GM19395 (cell line): ENCODE results near the gene CCDC194.

Experiments used
- ATAC-seq: cut with Tn5 transposase; IDR thresholded peaks from one replicate; pipeline ENCODE4 v1.9.1; 2021; ENCODE audit warnings: mild to moderate bottlenecking, moderate library complexity; ENCODE audit not compliant: unreplicated experiment

Gene CCDC194

GRCh38 chr19:17406046-17406886, 12.3 kb upstream of the CCDC194 start:
- ATAC-seq, result peak; percentile 14

DNA sequence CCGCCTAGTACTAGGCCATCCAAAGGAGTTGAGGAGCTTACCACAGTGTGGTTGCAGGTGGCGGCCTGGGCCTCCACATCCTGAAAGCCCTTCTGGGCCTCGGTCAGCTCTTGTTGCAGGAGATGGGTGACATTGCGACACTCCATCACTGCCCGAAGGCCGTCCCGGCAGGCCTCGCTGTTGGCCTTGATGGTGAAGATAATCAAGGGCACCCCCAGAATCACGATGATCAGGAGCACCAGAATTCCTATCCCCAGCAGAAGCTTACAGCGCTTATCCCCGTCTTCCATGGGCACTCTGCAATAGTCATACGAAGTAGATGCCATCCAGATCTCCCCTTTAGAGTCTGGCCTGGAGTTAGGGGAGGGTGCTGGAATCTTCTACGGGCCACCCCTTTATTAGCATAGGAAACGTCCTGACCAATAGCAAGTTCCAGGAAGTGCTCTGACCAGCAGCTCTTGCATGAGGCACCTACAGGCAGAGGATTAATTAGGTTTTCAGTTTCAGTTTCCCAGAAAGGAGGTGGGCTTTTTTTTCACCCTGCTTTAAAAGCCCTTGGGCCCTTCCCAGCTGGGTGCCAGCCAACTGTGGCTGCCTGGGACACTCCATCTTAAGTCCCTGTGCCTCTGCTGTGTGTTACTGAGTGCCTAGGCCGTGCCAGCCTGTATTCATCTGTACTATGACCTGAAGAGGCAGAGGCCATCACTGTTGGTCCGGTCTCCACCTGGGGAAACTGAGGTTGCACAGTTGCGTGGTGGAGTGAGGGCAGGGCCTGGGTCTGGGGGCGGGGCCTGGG, 11.5 kb upstream of the CCDC194 start, which contains the start of gene BST2:
BST2 (minus strand) TSS at position 381 of the 796 bp plus-strand sequence; CDS start at position 326, 55 bp downstream.
- peak; percentile 80 for ATAC-seq

DNA sequence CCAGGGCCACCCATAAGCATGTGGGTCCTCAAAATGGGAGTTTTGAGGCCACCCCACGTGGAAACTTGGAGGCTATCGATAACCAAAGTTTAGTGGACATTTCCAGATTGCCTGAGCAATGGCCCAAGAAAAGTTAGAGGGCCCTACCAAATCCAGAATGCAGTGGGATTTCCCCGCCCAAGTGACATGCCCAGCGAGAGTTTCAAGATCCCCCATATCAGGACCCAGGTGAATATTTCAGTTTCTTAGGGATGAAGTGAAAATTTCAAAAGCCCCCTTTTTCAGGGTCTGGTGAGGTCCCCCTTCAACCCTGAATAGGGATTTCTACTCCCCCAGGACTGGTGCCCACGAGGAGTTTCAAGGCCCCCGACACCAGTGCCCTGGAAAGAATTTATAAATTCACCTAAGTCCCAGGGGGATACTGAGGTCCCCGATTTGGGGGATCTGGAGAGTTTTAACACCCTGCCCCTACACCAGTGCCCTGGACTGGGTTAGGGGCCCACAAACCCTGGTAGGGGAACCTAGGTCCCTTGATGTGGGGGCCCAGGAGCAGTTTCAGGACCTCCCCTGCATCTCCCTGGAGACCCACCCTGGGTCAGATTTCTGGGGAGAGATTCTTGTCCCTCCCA, 10.7 kb upstream of the CCDC194 start:
- no peak for ATAC-seq

GRCh38 chr19:17404015-17404414, 10.0 kb upstream of the CCDC194 start:
- no peak for ATAC-seq

- ATAC-seq, result no peak
These were observed 9.2 kb upstream of the CCDC194 start for GRCh38 chr19:17402982-17403855.

GRCh38 chr19:17401628-17402027, 7.6 kb upstream of the CCDC194 start:
- ATAC-seq, result no peak

DNA sequence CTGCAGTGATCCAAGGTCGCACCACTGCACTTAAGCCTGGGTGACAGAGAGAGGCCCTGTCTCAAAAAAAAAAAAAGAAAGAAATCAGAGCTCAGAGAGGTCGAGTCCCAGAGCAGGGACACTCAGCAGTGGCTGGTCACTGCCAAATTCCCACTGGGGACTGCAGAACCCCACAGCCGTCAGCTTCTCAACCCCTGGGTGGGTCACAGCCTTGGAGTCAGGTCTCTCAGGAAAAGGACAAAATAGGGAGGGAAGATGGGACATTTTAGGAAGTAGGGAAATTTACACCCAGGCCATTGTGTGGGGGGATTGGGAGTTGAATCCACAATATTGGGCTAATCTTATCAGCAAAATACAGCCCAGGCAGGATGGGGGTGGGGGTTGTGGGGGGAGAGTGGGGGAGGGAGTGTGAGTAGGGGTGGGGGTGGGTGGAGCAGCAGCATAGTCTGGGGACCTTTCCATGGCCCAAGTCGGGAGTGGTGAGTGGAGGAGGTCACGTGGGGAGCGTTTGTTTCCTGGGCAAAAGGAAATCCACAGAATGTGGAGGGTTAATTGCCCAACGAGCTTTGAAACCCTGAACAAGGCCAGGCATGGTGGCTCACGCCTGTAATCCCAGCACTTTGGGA, 5.0 kb upstream of the CCDC194 start:
- no peak for ATAC-seq

DNA sequence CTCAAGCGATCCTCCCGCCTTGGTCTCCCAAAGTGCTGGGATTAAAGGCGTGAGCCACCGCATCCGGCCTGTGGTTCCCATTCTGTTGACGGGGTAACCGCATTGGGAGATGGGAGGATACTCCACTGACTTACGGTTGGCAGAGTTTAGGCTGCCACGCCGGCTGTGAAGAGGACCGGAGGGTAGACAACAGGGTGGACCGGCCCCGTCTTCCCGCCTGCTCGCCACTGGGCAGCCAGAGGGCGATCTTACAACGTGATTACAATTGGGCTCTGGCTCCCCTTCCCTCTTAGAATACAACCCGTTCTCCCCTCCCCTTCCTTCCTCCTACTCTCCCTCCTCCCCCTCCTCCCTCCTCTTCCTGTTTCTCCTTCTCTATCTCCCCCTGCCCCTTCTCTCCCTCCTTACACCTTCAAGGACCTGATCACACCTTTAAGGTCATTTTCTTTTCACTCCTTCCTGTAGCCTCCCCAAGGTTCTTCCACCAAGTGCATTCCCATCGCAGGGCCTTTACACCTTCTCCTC, 957 bp upstream of the CCDC194 start:
- no peak for ATAC-seq

DNA sequence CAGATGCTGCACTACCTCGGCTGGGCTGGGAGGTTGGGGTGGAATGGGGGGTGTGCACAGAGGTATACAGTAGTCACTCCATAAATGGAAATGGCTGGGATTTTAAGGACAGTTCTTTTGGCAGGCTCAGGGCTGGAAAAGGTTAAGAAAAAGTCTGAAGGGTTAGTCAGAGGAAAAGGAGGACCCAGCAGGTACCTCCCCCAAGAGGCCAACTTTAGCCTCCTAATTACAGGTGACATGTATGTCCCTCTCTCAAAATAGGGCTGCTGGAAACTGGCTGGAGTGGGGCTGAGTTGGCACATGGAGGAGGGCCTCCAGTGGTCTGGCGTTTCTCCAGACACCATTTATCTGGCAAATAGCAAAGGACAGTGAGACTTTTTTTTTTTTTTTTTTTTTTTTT, 994 bp downstream of the CCDC194 start:
- ATAC-seq, result no peak

GRCh38 chr19:17391371-17392151, 2.4 kb downstream of the CCDC194 start:
- peak; percentile 21 for ATAC-seq

DNA sequence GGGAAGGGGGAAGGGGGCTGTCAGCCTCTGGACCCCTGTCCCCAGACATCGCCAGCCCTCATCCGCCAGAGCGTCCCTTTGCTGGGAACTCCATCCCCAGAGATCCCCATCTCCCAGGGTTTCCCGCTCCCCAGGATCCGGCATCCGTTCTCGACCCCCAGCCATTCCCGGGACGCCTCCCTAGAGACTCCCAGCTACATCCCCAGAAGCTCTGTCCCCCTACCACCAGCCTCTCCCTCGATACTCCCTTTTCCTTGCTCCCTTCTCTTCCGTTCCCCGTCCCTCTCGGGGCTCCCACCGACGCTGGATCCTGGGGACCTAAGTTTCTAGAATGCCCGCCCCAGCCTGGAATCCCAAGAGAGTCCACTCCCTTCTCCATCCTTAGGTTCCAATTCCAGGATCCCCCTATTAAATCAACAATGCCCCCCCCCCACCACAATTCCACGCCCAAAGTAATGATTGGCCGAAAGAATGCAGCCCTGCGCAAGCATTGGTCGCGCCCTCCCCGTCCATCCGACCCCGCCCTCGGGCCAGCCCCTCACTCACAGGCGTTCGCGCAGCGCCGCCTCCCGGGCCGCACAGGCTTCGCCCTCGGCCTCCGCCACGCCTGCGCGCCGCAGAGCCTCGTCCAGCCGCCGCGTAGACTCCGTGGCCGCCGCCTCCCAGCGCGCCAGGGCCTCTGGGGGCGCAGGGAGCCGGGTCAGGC, 3.2 kb downstream of the CCDC194 start:
- peak; percentile 83 for ATAC-seq

GRCh38 chr19:17389957-17390664, 3.9 kb downstream of the CCDC194 start:
- no peak for ATAC-seq

- no peak for ATAC-seq
These were observed 4.7 kb downstream of the CCDC194 start for GRCh38 chr19:17389288-17389687.

DNA sequence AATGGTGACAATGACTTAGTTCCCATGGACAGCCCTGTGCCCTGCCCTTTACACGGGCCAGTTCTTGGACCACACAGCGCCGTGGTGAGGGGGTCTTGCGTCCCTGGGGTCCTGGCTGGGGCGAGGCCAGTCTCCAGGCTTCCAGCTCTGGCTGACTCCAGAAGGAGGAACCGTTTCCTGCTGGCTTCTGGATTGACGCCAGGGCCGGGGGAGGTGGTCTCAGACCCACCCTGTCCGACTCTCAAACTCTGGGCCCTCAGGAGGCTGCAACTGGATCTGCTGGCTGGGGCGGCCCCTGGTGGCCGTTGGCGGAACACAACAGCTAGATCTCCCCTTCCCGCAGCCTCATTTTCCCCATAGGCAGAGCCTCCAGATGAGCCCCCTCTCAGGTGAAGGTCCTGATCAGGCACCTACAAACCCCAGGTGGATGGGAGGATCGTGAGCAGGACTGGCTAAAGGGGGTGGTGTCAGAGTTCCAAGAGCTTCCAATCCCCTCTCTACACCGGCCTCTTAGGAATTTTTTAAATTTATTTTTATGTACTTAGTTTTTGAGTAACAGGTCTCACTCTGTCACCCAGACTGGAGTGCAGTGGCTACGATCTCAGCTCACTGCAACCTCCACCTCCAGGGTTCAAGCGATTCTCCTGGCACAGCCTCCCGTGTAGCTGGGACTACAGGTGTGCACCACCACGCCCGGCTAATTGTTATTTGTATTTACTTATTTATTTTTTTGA, 8.0 kb downstream of the CCDC194 start:
- ATAC-seq, result no peak

GRCh38 chr19:17380426-17381138, 13.4 kb downstream of the CCDC194 start:
- ATAC-seq, result no peak

GRCh38 chr19:17379221-17379631, 14.8 kb downstream of the CCDC194 start:
- no peak for ATAC-seq
